ENCODE data around the gene NAP1L4. TPM values are rescaled to one million over a fixed set of nuclear protein-coding genes. Genes with fewer than 3 reads are reported as not detected.

NAP1L4 gene
- total RNA-seq, 1 experiment from 2014 or later: 212 TPM

- H3K36me3 Mint-ChIP-seq (ENCODE audit: insufficient read depth in 1 of 3, low read depth in 3 of 3): peaks cover 7 to 18% (median 18%) of the 10 kb centered on the region in 3 experiments
- Histone ChIP-seq H3K4me1 (ENCODE audit: insufficient read depth, low read length) (no peaks in the 10 kb centered on the region; the same call in 1 of the 2 replicates), H3K4me2 (ENCODE audit: insufficient read depth, insufficient read length, low read length) (peak overlapping the region; percentile 68), H4K20me1 (ENCODE audit: control insufficient read depth, insufficient read depth, insufficient read length) (peaks cover 3% of the 10 kb centered on the region), H4K5ac (ENCODE audit: insufficient read length, low read depth, low read length) (no peak overlapping the region), H2AFZ (ENCODE audit: low read length) (no peak overlapping the region), H3K9ac (ENCODE audit: extremely low read depth, insufficient read length, low read length) (no peak overlapping the region), H3K4ac (ENCODE audit: low read depth, low read length) (no peak overlapping the region), H3K79me2 (ENCODE audit: insufficient read depth, low read length) (no peaks in the 10 kb centered on the region), H3K14ac (ENCODE audit: insufficient read depth, low read length) (no peak overlapping the region; the same call in 1 of the 2 replicates), H2BK5ac (ENCODE audit: insufficient read length, low read length) (no peak overlapping the region), H3K23me2 (ENCODE audit: insufficient read length, low read depth, low read length, poor library complexity, severe bottlenecking) (peaks cover 8% of the 10 kb centered on the region), H4K91ac (ENCODE audit: insufficient read length, low read depth, low read length) (no peak overlapping the region), H3K56ac (ENCODE audit: insufficient read length, low read depth, low read length) (no peak overlapping the region), H2BK15ac (ENCODE audit: low read depth, low read length) (no peak overlapping the region), H3K18ac (ENCODE audit: insufficient read length, low read depth, low read length) (no peak overlapping the region), H2BK120ac (ENCODE audit: low read depth, low read length, poor library complexity, severe bottlenecking) (no peak overlapping the region), H4K8ac (replicated peaks; ENCODE audit: insufficient read length, low read depth, low read length) (no peak overlapping the region), H3T11ph (ENCODE audit: low read length) (no peak overlapping the region), H3K9me3 (ENCODE audit: control insufficient read depth, low read depth, low read length) (no peaks in the 10 kb centered on the region), H2AK5ac (ENCODE audit: insufficient read length, low read length) (no peak overlapping the region), H2BK20ac (ENCODE audit: low read depth, low read length, poor library complexity, severe bottlenecking) (no peak overlapping the region), H3K23ac (ENCODE audit: insufficient read length, low read depth, low read length) (no peak overlapping the region), H2BK12ac (ENCODE audit: insufficient read length, low read depth, low read length) (no peak overlapping the region), H3K27ac (ENCODE audit: insufficient read length, low read depth, low read length) (no peak overlapping the region), H3K27me3 (ENCODE audit: insufficient read depth, low read length) (no peaks in the 10 kb centered on the region; the same call in 1 of the 2 replicates), H3K79me1 (ENCODE audit: insufficient read depth, low read depth, low read length, poor library complexity, severe bottlenecking) (no peaks in the 10 kb centered on the region)
- TF ChIP-seq, protein P1, sequence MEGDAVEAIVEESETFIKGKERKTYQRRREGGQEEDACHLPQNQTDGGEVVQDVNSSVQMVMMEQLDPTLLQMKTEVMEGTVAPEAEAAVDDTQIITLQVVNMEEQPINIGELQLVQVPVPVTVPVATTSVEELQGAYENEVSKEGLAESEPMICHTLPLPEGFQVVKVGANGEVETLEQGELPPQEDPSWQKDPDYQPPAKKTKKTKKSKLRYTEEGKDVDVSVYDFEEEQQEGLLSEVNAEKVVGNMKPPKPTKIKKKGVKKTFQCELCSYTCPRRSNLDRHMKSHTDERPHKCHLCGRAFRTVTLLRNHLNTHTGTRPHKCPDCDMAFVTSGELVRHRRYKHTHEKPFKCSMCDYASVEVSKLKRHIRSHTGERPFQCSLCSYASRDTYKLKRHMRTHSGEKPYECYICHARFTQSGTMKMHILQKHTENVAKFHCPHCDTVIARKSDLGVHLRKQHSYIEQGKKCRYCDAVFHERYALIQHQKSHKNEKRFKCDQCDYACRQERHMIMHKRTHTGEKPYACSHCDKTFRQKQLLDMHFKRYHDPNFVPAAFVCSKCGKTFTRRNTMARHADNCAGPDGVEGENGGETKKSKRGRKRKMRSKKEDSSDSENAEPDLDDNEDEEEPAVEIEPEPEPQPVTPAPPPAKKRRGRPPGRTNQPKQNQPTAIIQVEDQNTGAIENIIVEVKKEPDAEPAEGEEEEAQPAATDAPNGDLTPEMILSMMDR (conservative IDR thresholded peaks at IDR 0.05): no peak
- H3K27me3 Mint-ChIP-seq (ENCODE audit: low read depth): peaks cover 54% of the 10 kb centered on the region
- peaks cover 18 to 29% of the 10 kb centered on the region in 2 experiments for H3K4me1 Mint-ChIP-seq
- peaks cover 6 to 18% of the 10 kb centered on the region in 2 experiments for H3K9me3 Mint-ChIP-seq
- peak overlapping the region; percentile 63 to 77 for H3K4me3 Mint-ChIP-seq
- no peak overlapping the region for H3K27ac Mint-ChIP-seq
- no peak for DNase-seq
- no CpG with 5 or more reads among the region's 23 CpGs for WGBS (ENCODE audit: extremely low coverage, insufficient read length, low lambda C conversion rate)
Measured at GRCh38 chr11:2902784-2903671, 89.1 kb downstream of the NAP1L4 start.

Measured in H9 (cell line).